Middle frontal gyrus (tissue), 1 donor: ENCODE data around the gene SMYD4.
"Not testable (repeated sequence)": the region's sequence is repeated elsewhere in the genome, so short reads cannot be mapped to it uniquely, and the experiment has no call there.

Source experiments
- DNase-seq: peaks from one replicate; pipeline ENCODE4 v3.0.0-alpha.2; 2015; ENCODE audit warnings: low spot score; ENCODE audit errors: extremely low spot score

The SMYD4 gene

DNA sequence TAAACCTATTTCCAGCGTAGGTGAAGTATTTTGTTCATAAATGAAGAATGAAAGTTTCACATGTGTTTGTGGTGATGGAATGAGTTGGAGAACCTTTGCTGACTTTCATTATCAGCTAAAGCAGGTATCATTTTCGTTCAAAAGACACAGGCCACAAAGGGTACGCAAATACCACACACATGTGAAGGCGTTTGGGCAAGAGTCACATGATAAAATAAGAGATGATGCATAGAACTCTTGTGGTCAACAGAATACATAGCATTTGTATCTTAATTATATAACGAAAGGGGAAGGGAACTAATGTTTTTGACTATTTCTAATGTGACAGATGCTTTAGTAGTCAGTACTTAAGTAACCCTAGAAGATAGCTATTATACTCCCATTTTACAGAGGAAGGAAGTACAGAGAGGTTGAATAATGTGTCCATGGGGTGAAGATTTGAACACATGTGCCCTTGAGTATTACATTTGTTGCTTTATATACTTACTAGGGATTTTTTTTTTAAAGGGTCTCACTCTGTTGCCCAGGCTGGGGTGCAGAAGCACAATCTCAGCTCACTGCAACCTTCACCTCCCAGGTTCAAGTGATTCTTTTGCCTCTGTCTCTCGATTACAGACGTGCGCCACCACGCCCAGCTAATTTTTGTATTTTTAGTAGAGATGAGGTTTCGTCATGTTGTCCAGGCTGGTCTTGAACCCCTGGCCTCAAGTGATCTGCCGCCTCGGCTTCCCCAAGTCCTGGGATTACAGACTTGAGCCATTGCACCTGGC is 4.9 kb upstream of the SMYD4 start:
- DNase-seq = no peak

DNA sequence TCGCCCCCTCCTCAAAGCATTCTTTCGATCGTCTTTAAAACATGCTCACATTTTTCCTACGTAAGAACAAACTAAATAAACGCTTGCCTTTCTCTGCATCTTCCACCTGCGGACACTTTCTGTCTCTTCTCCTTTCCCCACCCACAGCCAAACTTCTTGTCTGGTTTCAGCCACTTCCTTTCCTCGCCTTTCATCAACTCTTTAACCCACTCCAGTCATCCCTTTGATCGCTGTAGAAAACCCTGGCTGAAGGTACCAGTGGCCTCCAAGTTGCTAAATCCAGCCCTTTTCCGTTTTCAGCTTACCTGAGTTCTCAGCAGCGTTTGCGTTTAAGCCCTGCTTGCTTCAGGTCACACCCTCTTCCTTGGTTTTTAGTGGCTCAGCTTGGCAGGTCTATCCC is 586 bp upstream of the SMYD4 start:
- DNase-seq = no peak

GRCh38 chr17:1829216-1829591 is 498 bp downstream of the SMYD4 start:
- DNase-seq = no peak

DNA sequence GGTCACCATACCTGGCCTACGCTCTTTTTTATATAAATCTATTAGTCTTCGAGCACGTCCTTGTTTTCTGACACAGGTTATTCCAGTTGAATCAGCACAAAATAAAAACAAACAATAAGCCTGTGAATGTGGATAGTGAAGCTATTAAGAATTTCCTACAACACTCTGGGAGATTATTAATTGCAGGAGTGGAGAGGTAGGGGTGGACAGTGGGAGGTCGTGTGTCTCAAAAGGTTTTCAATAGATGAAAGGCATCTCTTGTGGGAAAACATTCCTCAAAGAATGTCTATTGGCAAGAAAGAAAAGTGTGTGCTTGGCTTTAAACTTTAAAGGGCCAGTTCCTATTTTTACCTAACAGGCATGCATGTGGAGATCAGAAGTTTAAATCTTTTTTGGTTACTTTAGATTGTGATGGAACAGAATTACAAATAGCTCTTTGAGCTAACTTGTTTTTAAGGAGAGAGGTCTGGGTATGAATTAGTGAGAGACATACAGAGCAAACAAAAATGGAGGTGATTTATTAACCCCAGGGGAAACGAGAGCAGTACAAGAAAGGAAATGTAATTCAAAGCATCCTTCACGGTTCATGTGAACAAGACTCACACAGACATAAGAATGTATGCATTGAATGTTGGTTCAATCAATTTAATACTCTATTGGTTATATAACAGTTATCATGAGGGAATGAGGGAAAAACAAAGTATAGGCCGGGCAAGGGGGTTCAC is 9.0 kb downstream of the SMYD4 start:
- DNase-seq = no peak

DNA sequence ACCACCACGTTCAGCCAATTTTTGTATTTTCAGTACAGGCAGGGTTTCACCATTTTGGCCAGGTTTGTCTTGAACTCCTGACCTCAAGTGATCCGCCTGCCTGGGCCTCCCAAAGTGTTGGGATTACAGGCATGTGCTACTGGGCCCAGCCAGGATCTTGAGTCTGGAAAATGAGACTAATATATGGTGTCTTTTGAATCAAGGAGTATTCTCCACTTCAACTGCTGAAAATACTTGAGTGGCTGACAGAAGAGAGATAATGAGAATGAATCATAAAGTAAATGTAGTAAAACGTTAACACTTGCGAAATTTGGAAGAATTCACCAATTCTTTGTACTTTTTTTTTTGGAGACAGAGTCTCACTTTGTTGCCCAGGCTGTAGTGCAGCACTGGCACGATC is 16.6 kb downstream of the SMYD4 start:
- no peak for DNase-seq

DNA sequence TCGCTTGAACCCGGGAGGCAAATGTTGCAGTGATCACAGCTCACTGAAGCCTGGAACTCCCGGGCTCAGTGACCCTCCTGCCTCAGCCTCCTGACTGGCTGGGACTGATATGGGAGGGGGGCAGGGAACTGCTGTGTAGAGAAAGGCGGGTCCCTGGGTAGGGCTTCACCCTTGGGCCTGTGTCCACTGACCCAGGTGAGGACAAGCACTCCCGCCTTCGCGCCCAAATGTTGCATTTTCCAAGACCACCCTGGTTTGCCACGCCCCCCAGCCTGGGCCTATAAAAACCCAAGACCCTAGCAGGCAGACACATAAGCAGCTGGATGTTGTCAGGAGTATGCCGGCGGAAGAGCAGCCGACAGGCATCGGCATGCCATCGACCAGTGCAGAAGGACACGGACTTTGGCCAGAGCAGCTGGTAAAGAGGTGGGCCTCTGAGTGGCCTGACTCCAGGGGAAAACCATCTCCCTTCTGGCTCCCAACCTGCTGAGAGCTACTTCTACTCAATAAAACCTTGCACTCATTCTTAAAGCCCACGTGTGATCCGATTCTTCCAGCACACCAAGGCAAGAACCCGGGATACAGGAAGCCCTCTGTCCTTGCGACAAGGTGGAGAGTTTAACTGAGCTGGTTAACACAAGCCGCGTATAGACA is 19.1 kb downstream of the SMYD4 start:
- DNase-seq = no peak

GRCh38 chr17:1809815-1810214 is 19.9 kb downstream of the SMYD4 start:
- DNase-seq = not testable (repeated sequence)

DNA sequence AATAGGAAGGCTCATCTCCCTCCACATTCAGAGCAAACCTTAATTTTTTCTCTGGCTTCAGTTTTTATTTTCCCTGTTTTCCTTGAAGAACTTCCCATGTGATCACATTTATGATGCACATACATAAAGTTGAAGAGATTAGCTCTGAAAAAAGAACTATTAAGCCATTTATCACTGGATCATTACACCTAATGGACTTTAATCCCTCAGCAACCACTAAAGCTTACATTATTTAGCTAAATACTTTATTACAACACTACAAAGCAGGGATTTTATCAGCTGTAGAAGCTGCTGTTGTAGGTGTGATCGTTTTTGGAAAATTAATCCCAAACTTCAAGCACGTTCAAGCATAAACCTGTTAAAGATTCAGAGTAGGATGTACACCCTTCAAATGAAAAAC is 21.1 kb downstream of the SMYD4 start:
- DNase-seq = no peak

DNA sequence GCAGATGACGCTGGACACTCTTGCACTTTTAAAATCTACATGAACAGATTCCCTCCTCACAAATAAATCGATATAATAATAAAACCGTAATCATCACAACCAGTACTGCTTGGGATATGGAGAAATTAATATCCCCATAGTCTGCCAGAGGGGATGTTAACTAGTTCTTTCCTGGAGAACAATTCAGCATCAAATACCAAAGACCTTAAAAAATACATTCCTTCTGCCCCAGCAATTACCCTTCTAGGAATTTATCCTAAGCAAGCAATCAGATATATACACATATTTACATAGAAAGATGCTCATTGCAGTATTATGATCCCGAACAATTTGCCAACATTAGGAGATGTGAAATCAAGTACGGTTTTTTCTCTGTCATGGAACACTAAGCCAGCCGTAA is 21.8 kb downstream of the SMYD4 start:
- no peak for DNase-seq

- no peak for DNase-seq
Measured at GRCh38 chr17:1803280-1803679, 26.4 kb downstream of the SMYD4 start.

DNA sequence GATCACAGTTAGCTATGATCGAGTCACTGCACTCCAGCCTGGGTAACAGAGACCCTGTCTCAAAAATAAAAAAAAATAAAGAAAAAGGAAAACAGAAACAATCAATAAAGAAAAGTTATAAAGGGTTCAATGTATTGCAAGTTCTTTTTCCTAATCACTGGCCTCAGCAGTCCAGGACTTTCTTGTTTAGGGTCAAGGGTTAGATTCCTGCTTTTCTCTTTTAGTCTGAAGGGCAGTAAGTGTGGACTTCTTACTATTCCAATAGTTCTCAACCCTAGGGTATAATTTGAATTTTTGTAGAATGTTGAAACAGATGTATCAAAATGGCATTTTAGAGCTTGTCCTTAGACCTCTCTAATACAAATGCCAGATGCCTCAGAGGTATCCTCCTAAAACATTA is 27.3 kb downstream of the SMYD4 start:
- no peak for DNase-seq

- DNase-seq = no peak
Measured at GRCh38 chr17:1800712-1801111, 29.0 kb downstream of the SMYD4 start.

GRCh38 chr17:1800240-1800639 is 29.5 kb downstream of the SMYD4 start:
- no peak for DNase-seq

- not testable (repeated sequence) for DNase-seq
Measured at GRCh38 chr17:1797846-1798245, 31.9 kb downstream of the SMYD4 start.

DNA sequence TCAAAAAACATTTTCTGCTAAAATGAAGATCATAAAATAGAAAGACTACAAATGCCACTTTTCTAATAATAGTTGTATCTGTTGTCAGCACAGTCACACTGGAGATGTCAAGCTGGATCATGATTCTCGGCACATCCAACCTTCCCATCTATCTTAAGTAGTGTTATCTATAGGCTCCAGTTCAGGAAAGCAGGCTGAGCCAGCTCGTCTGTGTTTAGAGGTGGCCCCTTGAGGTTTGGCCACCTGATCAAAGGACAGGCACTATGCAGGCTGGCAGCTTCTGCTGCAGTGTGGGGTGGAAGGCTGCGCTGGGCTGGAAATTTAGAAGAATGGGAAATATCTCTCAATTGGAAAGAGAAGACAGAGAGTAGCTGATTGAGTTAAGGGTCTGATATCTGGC is 32.4 kb downstream of the SMYD4 start:
- no peak for DNase-seq

GRCh38 chr17:1796800-1797199 is 32.9 kb downstream of the SMYD4 start:
- peak; percentile 11 for DNase-seq

DNA sequence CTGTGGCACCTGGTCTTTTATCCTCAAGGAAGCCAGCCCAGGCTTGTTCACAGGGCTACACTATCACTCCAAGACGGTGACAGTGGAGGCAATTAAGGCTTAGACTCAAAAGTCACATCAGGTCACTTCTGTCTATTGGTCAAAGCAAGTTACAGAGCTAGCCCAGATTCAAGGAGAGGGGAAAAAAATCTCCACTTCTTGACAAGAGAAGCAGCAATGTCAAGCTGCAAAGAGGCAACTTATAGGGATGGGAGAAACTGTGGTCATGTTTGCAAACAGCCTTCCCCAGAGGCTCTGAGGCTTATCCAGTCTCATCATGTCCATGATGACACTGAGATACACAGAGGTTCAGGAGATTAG is 36.3 kb downstream of the SMYD4 start:
- no peak for DNase-seq

GRCh38 chr17:1792495-1793446 is 36.9 kb downstream of the SMYD4 start:
- DNase-seq = no peak

DNA sequence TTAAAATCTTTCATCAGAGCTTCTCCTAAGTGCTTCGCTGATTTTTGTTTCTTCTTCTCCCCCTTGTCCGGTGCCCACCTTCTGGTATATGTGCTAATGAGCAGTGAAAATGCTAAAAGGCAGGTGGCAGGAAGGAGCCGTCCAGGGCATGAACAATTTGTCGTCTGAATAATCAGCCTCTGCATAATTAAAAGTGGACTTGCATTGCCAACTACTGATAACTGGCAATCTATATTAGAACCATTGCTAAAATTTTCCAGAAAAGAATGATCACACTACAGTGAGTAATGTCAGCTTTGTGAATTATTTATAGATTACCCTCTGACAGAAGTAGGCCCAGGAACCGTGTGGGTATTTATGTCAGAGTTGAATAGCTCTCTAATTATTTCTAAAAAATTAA is 39.8 kb downstream of the SMYD4 start:
- no peak for DNase-seq

GRCh38 chr17:1787301-1787902 is 42.3 kb downstream of the SMYD4 start:
- no peak for DNase-seq

DNA sequence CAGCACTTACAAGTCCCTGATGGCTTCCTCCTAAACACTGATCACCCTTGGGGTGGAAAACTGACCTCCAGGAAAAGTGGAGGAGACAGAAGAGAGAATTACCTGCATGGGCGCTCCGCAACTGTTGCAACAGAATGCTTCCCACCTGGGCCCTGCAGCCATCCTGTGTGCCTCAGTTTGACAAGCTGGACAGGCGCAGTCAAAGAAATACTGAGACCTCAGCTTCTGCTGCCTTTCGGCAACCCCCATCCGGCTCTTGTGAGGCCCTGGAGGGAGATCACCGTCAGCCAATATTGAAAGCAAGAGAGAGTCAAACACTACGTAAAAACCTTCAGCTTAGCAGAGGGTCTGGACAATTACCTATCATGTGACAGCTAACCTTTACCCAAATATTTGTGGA is 43.0 kb downstream of the SMYD4 start:
- no peak for DNase-seq
